Measurements from ENCODE around the gene RBMX.
"Not testable (repeated sequence)": the region's sequence is repeated elsewhere in the genome, so short reads cannot be mapped to it uniquely, and the experiment has no call there.

RBMX gene

DNA sequence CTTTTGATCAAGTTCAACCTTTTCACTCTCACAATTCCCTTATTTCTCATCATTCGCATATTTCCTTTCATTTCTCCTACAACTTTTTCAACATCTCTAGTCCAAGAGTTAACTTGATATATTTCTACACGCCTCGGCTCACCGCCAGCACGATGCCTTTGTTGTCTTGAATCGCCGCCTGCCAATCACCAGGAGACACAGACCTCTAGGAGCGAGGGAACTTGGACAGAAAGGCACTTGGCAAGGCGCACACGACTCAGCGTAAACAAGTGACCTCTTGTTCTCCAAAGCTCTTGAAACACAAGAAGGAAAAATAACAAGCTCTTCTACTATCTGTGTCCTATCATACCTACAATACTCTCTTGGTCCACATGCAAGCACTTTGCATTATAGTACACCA, 27.1 kb upstream of the RBMX start:
- Histone ChIP-seq H3K4me3 (no peak overlapping the region), H3K36me3 (no peaks in the 10 kb centered on the region), H4K20me1 (no peaks in the 10 kb centered on the region), H3K9me3 (peaks cover 14% of the 10 kb centered on the region), H3K27ac (no peak overlapping the region), H3K4me2 (no peak overlapping the region), H3K27me3 (peaks cover 17% of the 10 kb centered on the region), H3K4me1 (peaks cover 10% of the 10 kb centered on the region; the same call in 1 of the 2 replicates), H3K9ac (no peak overlapping the region)
- no peak for TF ChIP-seq Cebpa-rat (IDR thresholded peaks at IDR 0.05)

DNA sequence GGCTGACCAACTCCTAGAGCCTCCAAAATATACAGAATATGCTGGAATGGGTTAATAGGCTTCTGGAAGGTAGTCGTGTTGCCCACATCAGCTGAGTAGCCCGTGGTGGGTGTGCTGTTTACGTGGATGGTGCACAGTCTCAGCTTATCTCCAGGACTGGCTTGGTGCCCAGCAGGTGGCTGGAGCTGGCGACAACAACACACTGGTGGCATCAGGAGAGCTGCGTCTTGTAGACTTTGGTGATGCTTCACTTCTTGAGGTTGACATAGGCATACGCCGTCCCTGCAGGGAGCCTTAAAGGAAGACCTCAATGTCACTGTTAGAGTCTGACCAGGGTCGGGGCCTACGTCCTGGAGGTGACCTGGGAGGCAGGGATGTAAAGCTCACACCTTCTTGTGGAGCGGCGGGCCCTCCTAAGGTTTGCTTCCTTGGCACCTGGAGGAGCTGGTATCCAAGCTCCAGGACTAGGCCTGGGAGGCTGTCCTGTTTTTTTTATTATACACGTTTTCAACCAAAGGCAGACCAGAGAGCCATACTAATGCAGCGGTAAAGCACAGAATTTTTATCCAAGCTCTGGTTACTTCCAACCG, 26.5 kb upstream of the RBMX start:
- Histone ChIP-seq H3K36me3 (no peaks in the 10 kb centered on the region), H3K9ac (no peak overlapping the region), H3K4me1 (peaks cover 10% of the 10 kb centered on the region; the same call in 1 of the 2 replicates), H3K27me3 (peaks cover 17% of the 10 kb centered on the region), H3K27ac (no peak overlapping the region), H4K20me1 (no peaks in the 10 kb centered on the region), H3K9me3 (peaks cover 14% of the 10 kb centered on the region), H3K4me3 (no peak overlapping the region), H3K4me2 (no peak overlapping the region)
- TF ChIP-seq Cebpa-rat (IDR thresholded peaks at IDR 0.05) = no peak

DNA sequence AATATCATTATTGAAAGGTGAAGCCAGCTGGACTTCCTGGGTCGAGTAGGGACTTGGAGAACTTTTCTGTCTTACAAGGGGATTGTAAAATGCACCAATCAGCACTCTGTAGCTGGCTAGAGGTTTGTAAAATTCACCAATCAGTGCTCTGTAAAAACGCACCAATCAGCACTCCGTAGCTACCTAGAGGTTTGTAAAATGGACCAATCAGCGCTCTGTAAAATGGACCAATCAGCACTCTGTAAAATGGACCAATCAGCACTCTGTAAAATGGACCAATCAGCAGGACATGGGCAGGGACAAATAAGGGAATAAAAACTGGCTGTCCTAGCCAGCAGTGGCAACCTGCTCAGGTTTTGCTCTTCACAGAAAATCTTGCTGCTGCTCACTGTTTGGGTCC, 23.5 kb upstream of the RBMX start:
- not testable (repeated sequence) for H3K4me1 ChIP-seq, H3K4me3 ChIP-seq, H3K36me3 ChIP-seq, H4K20me1 ChIP-seq, H3K4me2 ChIP-seq, H3K27ac ChIP-seq, H3K9ac ChIP-seq
- Histone ChIP-seq H3K27me3 (peaks cover 11% of the 10 kb centered on the region), H3K9me3 (peaks cover 14% of the 10 kb centered on the region)

DNA sequence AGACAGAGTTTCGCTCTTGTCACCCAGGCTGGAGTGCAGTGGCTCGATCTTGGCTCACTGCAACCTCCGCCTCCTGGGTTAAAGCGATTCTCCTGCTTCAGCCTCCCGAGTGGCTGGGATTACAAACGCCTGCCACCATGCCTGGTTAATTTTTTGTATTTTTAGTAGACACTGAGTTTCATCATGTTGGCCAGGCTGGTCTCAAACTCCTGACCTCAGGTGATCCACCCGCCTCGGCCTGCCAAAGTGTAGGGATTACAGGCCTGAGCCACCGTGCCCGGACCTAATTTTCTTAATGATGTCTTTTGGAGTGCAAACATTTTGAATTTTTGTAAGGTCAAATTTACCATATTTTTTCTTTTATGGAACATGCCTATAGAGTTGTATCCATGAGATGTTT, 19.5 kb upstream of the RBMX start:
- H3K4me3 ChIP-seq, H3K4me1 ChIP-seq, H3K36me3 ChIP-seq, H3K4me2 ChIP-seq, H3K9ac ChIP-seq, H4K20me1 ChIP-seq, H3K27ac ChIP-seq: not testable (repeated sequence)
- peaks cover 25% of the 10 kb centered on the region; the same call in 1 of the 2 replicates for H3K27me3 ChIP-seq
- peaks cover 14% of the 10 kb centered on the region for H3K9me3 ChIP-seq

DNA sequence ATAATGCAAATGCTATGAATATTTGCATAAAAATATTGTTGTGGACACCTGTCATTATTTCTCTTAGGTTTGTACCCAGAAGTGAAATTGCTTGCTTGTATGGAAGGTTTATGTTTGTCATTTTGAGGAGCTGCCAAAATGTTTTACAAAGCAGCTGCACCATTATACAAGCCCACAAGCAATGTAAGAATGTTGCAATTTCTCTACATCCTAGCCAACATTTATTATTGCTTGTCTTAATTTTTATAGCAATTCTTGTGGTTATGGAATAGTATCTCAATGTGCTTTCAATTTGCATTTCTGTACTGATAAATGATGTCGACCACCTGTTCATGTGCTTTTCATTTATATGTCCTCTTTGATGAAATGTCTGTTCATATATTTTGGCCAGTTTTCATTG, 18.7 kb upstream of the RBMX start:
- H3K4me1 ChIP-seq = no peaks in the 10 kb centered on the region
- H3K4me3 ChIP-seq = no peak overlapping the region
- no peak overlapping the region for H3K9ac ChIP-seq
- no peak overlapping the region for H3K4me2 ChIP-seq
- no peak overlapping the region for H3K27ac ChIP-seq
- no peak for TF ChIP-seq Cebpa-rat (IDR thresholded peaks at IDR 0.05)
- no peaks in the 10 kb centered on the region for H3K36me3 ChIP-seq
- H4K20me1 ChIP-seq = no peaks in the 10 kb centered on the region
- H3K27me3 ChIP-seq = peaks cover 26% of the 10 kb centered on the region; the same call in 1 of the 2 replicates
- peaks cover 9% of the 10 kb centered on the region for H3K9me3 ChIP-seq

DNA sequence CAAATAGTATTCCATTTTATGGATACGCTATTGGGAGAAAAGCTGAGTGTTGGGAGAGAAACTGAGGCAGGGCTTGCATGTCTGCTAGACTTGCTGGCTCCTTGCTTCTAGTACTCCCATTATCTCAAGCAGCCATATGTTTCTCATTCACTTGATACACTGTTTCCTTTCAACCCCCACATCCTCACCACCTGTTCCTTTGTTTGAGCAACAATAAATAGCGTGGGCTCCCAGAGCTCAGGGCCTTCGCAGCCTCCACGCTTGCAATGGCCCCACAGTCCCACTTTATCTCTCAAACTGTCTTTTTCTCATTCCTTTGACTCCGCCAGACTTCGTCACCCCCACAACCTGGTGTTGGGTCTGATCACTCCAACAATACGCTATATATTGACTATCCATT, 18.2 kb upstream of the RBMX start:
- not testable (repeated sequence) for H3K36me3 ChIP-seq, H3K4me3 ChIP-seq, H4K20me1 ChIP-seq, H3K9me3 ChIP-seq, H3K27ac ChIP-seq, H3K4me1 ChIP-seq, H3K4me2 ChIP-seq, H3K9ac ChIP-seq
- peaks cover 30% of the 10 kb centered on the region; the same call in 1 of the 2 replicates for H3K27me3 ChIP-seq

DNA sequence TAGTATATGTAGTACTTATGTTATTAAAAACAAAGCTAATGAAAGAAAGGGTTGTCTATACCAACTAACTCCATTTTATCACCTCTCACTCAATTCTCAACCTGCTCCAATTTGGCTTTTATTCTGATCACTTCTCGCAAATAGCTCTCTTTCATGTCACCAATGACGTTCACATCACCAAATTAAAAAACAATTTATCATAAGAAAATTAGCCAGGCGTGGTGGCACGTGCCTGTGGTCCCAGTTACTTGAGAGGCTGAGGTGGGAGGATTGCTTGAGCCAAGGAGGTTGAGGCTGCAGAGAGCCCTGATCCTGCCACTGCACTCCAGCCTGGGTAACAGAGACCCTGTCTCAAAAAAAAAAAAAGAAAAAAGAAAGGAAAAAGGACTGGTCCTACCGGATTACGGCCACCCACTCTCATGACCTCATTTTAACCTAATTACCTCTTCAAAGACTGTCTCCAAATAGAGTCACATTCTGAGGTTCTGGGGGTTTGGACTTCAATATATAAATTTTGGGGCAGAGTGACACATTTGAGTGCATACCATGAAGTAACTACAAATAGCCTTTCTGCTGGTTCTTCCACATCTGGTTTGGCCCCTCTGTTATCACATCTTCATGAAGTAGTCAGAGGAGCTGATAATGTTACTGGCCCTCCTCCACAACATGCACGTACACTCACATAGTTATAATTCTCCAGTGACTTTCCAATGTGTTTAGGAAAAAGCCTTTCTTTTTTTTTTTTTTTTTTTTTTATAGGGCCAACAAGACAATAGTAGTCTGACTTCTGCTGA, 15.8 kb upstream of the RBMX start:
- no peak overlapping the region for H3K4me3 ChIP-seq
- H4K20me1 ChIP-seq = no peaks in the 10 kb centered on the region
- no peaks in the 10 kb centered on the region for H3K9me3 ChIP-seq
- H3K4me2 ChIP-seq = no peak overlapping the region
- H3K9ac ChIP-seq = no peak overlapping the region
- no peak for TF ChIP-seq Cebpa-rat (IDR thresholded peaks at IDR 0.05)
- peaks cover 40% of the 10 kb centered on the region for H3K27me3 ChIP-seq
- no peaks in the 10 kb centered on the region for H3K4me1 ChIP-seq
- H3K36me3 ChIP-seq = no peaks in the 10 kb centered on the region
- H3K27ac ChIP-seq = no peak overlapping the region

DNA sequence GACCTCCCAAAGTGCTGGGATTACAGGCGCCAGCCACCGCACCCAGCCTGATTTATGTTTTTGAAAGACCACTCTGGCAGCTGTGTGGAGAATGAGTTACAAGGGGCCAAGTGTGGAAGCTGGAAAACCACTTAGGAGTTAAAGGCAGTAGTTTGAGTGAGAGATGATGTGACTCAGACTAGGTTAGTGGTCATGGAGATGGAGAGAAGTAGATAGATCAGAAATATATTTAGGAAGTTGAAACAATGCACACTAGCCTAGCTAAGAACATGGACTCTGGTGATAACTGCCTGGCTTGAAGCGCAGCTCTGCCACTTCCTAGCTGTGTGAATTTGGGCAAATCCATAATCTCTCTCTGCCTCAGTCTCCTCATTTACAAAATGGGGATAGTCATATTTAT, 11.9 kb upstream of the RBMX start:
- H3K27me3 ChIP-seq = peaks cover 31% of the 10 kb centered on the region
- TF ChIP-seq Cebpa-rat (IDR thresholded peaks at IDR 0.05) = no peak
- no peaks in the 10 kb centered on the region for H3K4me1 ChIP-seq
- no peaks in the 10 kb centered on the region for H4K20me1 ChIP-seq
- H3K9me3 ChIP-seq = no peaks in the 10 kb centered on the region
- no peak overlapping the region for H3K27ac ChIP-seq
- no peak overlapping the region for H3K9ac ChIP-seq
- H3K4me3 ChIP-seq = no peak overlapping the region
- no peaks in the 10 kb centered on the region for H3K36me3 ChIP-seq
- H3K4me2 ChIP-seq = no peak overlapping the region

DNA sequence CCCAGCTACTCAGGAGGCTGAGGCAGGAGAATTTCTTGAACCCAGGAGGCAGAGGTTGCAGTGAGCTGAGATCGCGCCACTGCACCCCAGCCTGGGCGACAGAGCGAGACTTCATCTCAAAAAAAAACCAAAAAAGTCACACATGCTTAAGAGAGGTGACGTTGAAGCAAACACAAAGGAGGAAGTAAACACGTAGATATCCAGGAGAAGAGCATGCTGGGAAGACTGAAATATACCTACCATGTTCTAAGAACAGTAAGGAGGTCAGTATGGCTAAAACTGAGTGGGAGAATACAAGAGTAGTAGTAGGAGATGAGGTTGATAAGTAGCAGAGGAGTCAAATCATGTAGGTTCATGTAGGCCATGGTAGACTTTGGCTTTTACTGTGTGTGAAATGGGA, 10.1 kb upstream of the RBMX start:
- H4K20me1 ChIP-seq, H3K9me3 ChIP-seq, H3K4me1 ChIP-seq, H3K4me2 ChIP-seq, H3K9ac ChIP-seq, H3K27ac ChIP-seq, H3K4me3 ChIP-seq, H3K36me3 ChIP-seq: not testable (repeated sequence)
- H3K27me3 ChIP-seq = peaks cover 20% of the 10 kb centered on the region

DNA sequence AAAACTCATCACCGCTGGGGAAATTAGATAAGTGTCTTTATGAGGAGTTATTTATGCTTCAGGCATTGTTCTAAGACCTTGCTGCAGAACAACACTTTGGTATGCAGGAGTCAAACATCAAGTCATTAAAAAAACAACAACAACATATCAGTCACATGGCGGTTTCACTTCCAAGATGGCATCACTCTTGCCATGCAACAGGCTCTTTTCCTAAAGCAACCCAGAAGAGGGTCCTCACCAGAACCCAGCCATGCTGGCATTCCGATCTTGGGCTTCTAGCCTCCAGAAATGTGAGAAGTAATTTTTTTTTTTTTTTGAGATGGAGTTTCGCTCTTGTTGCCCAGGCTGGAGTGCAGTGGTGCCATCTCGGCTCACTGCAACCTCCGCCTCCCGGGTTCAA, 8.7 kb upstream of the RBMX start:
- no peak overlapping the region for H3K27ac ChIP-seq
- peaks cover 18% of the 10 kb centered on the region; the same call in 1 of the 2 replicates for H3K4me1 ChIP-seq
- no peaks in the 10 kb centered on the region for H3K9me3 ChIP-seq
- H3K4me3 ChIP-seq = no peak overlapping the region
- no peaks in the 10 kb centered on the region for H4K20me1 ChIP-seq
- H3K36me3 ChIP-seq = no peaks in the 10 kb centered on the region
- no peak for TF ChIP-seq Cebpa-rat (IDR thresholded peaks at IDR 0.05)
- no peak overlapping the region for H3K4me2 ChIP-seq
- peaks cover 20% of the 10 kb centered on the region for H3K27me3 ChIP-seq
- no peak overlapping the region for H3K9ac ChIP-seq
